IMR-90 (cell line): ENCODE measurements around the gene TLR3.

Experiments
- CEBPB ChIP-seq: IDR thresholded peaks from 2 replicates; pipeline ENCODE4 v1.6.1; 2012; ENCODE audit warnings: low read depth, low read length, improper control_type of control experiment
- CHD1 ChIP-seq: IDR thresholded peaks from 2 replicates; pipeline ENCODE4 v1.6.1; 2012; ENCODE audit warnings: low read depth, low read length, improper control_type of control experiment
- FOS ChIP-seq: fragments of 150-350 bp; IDR thresholded peaks from 2 replicates; pipeline ENCODE4 v1.6.1; 2016; ENCODE audit warnings: low read depth, low read length
- MAFK ChIP-seq: IDR thresholded peaks from 2 replicates; pipeline ENCODE4 v1.6.1; 2012; ENCODE audit warnings: low read depth, low read length, improper control_type of control experiment
- MAZ ChIP-seq: IDR thresholded peaks from 2 replicates; pipeline ENCODE4 v1.6.1; 2012; ENCODE audit warnings: low read depth, mild to moderate bottlenecking, low read length, improper control_type of control experiment, moderate library complexity, borderline replicate concordance
- POLR2A ChIP-seq: IDR thresholded peaks from 2 replicates; pipeline ENCODE4 v1.6.1; 2012; ENCODE audit warnings: mild to moderate bottlenecking, low read depth, low read length
- RAD21 ChIP-seq: IDR thresholded peaks from 2 replicates; pipeline ENCODE4 v1.6.1; 2012; ENCODE audit warnings: low read length, improper control_type of control experiment
- RFX5 ChIP-seq: IDR thresholded peaks from 2 replicates; pipeline ENCODE4 v1.8.0; 2012; ENCODE audit warnings: low read depth, mild to moderate bottlenecking, low read length, moderate library complexity
- SMC3 ChIP-seq: fragments of 150-350 bp; IDR thresholded peaks from 2 replicates; pipeline ENCODE4 v1.6.1; 2016; ENCODE audit warnings: low read depth, mild to moderate bottlenecking, antibody characterized with exemption, low read length, moderate library complexity
- TF ChIP-seq, protein P1 (sequence below): conservative IDR thresholded peaks from 2 replicates; pipeline ENCODE4 v1.5.1; 2012; ENCODE audit warnings: mild to moderate bottlenecking, low read depth, low read length, improper control_type of control experiment
- TF ChIP-seq, protein P2 (sequence below): fragments of 150-350 bp; IDR thresholded peaks from 2 replicates; pipeline ENCODE4 v1.6.1; 2016; ENCODE audit warnings: low read depth, mild to moderate bottlenecking, low read length, moderate library complexity, borderline replicate concordance

DNA sequence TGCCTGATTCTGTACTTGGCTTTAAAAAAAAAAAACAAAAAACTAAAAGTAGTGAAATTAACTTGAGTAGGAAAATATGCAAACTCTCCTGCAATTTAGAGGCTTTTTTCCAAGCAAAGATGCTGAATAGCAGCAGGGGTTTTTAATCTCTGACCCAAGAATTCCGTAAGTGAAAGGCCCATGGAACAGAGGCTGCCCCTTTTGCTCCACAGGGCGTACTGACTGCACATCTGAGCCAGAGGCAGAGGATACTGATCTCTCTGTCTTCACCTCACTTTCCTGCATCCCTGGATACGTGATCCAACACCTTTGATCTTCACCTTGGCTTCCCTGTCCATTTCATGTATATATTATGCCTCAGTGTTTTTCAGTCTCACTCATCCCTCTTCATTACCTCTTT lies 39.4 kb downstream of the TLR3 start:
- TF ChIP-seq, protein P1, sequence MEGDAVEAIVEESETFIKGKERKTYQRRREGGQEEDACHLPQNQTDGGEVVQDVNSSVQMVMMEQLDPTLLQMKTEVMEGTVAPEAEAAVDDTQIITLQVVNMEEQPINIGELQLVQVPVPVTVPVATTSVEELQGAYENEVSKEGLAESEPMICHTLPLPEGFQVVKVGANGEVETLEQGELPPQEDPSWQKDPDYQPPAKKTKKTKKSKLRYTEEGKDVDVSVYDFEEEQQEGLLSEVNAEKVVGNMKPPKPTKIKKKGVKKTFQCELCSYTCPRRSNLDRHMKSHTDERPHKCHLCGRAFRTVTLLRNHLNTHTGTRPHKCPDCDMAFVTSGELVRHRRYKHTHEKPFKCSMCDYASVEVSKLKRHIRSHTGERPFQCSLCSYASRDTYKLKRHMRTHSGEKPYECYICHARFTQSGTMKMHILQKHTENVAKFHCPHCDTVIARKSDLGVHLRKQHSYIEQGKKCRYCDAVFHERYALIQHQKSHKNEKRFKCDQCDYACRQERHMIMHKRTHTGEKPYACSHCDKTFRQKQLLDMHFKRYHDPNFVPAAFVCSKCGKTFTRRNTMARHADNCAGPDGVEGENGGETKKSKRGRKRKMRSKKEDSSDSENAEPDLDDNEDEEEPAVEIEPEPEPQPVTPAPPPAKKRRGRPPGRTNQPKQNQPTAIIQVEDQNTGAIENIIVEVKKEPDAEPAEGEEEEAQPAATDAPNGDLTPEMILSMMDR, result no peak
- TF ChIP-seq SMC3 (no peak), POLR2A (no peak), RFX5 (no peak), CEBPB (no peak), RAD21 (no peak), MAZ (no peak), FOS (no peak), MAFK (no peak), CHD1 (no peak)
- TF ChIP-seq, protein P2, sequence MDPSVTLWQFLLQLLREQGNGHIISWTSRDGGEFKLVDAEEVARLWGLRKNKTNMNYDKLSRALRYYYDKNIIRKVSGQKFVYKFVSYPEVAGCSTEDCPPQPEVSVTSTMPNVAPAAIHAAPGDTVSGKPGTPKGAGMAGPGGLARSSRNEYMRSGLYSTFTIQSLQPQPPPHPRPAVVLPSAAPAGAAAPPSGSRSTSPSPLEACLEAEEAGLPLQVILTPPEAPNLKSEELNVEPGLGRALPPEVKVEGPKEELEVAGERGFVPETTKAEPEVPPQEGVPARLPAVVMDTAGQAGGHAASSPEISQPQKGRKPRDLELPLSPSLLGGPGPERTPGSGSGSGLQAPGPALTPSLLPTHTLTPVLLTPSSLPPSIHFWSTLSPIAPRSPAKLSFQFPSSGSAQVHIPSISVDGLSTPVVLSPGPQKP, result no peak
